Stomach (tissue), 9 donors: ENCODE data around the gene ALK. TPM values are rescaled to one million over a fixed set of nuclear protein-coding genes. Genes with fewer than 3 reads are reported as not detected.
A peak's percentile ranks its signal among the peaks of the same experiment; 100 is the strongest.

ENCODE experiments used
- DNase-seq, 2 donors: peaks; one replicate each; pipeline versions ENCODE4 v3.0.0 to v3.0.0-alpha.2; 2013 to 2019
- H3K27ac ChIP-seq, 5 donors: fragments of 200-600 bp in 4 of 5; sonication (generic) in 4 of 5; one replicate each; pipeline ENCODE4 v1.5.1; 2013 to 2019; ENCODE audit warnings: mild to moderate bottlenecking in 1 of 5, moderate library complexity in 1 of 5
- H3K27me3 ChIP-seq, 3 donors: fragments of 200-600 bp; sonication (generic); one replicate each; pipeline ENCODE4 v1.5.1; 2017 to 2019; ENCODE audit warnings: mixed run types in 1 of 3
- H3K36me3 ChIP-seq, 4 donors: fragments of 200-600 bp; sonication (generic); 1 replicate in 3 of 4; 2 replicates in 1 of 4; pipeline ENCODE4 v1.5.1; 2016 to 2019
- H3K4me1 ChIP-seq, 4 donors: fragments of 200-600 bp; sonication (generic); one replicate each; pipeline ENCODE4 v1.5.1; 2016 to 2019
- H3K4me3 ChIP-seq, 4 donors: fragments of 200-600 bp; sonication (generic) in 3 of 4; one replicate each; pipeline ENCODE4 v1.5.1; 2016 to 2019; ENCODE audit warnings: mild to moderate bottlenecking in 1 of 4
- H3K9me3 ChIP-seq, 4 donors: fragments of 200-600 bp; sonication (generic); one replicate each; pipeline ENCODE4 v1.5.1; 2016 to 2019
- EP300 ChIP-seq: sonication (generic); formaldehyde crosslinking; IDR thresholded peaks from one replicate; pipeline ENCODE4 v1.6.1; 2017; ENCODE audit warnings: antibody characterized with exemption
- POLR2A ChIP-seq, 4 donors: fragments of 450-650 bp; IDR thresholded peaks; one replicate each; pipeline ENCODE4 v1.6.1; 2016; ENCODE audit warnings: antibody characterized with exemption in 4 of 4, control low read depth in 2 of 4, mild to moderate bottlenecking in 1 of 4, moderate library complexity in 1 of 4
- POLR2AphosphoS5 ChIP-seq, 3 donors: sonication (generic); formaldehyde crosslinking; IDR thresholded peaks; one replicate each; pipeline ENCODE4 v1.6.1; 2016; ENCODE audit warnings: antibody characterized with exemption in 3 of 3
- WGBS, 5 donors: extraction: QIAGEN DNeasy Blood & Tissue Kit in 3 of 5; methylation state at CpG; one replicate each; pipeline versions ENCODE4 v1.1.5 to v1.1.7; 2013 to 2018; 5-methylcytosine and 5-hydroxymethylcytosine counted together
- intact Hi-C: fragments of 100-400 bp; cut with DNase I; formaldehyde crosslinking; loops from one replicate; pipeline ENCODE4 v1.15.1; 2023; ENCODE audit warnings: low total_unique reads
- polyA plus RNA-seq, 3 donors: library from polyadenylated mRNA; stranded (reverse); fragments of 200-250 nt; gene quantifications; one replicate each; pipeline ENCODE4 v1.2.3, GENCODE V29; 2013
- total RNA-seq, 5 donors: library from RNA; depleted of rRNA; stranded (reverse); fragments of >200 nt; gene quantifications; one replicate each; pipeline versions ENCODE4 v1.1.0 to v1.2.3, GENCODE V29; 2014 to 2016
- TF ChIP-seq, protein P1 (sequence below), 7 experiments: fragments of 450-650 bp in 4 of 7; fragments of 200-600 bp in 3 of 7; sonication (generic) in 3 of 7; IDR thresholded peaks; one replicate each; pipeline ENCODE4 v1.5.1; 2016 to 2019; ENCODE audit warnings: antibody characterized with exemption in 7 of 7, control low read depth in 2 of 7, mild to moderate bottlenecking in 1 of 7
- donor health status: healthy with polysubstance abuse.
- donor health status: Bipolar disorder and iron deficiency.
- donor health status: healthy.

Gene ALK
- total and polyA plus RNA-seq, 8 donors = 0.13 to 0.92 TPM; not detected in 6

- intact Hi-C loops = no loop called here
- no peaks in the 10 kb centered on the region for H3K4me1 ChIP-seq
- H3K36me3 ChIP-seq = no peaks in the 10 kb centered on the region
- no peak overlapping the region for H3K27ac ChIP-seq
- no peak for TF ChIP-seq POLR2AphosphoS5 (IDR thresholded peaks at IDR 0.05)
- TF ChIP-seq, protein P1, sequence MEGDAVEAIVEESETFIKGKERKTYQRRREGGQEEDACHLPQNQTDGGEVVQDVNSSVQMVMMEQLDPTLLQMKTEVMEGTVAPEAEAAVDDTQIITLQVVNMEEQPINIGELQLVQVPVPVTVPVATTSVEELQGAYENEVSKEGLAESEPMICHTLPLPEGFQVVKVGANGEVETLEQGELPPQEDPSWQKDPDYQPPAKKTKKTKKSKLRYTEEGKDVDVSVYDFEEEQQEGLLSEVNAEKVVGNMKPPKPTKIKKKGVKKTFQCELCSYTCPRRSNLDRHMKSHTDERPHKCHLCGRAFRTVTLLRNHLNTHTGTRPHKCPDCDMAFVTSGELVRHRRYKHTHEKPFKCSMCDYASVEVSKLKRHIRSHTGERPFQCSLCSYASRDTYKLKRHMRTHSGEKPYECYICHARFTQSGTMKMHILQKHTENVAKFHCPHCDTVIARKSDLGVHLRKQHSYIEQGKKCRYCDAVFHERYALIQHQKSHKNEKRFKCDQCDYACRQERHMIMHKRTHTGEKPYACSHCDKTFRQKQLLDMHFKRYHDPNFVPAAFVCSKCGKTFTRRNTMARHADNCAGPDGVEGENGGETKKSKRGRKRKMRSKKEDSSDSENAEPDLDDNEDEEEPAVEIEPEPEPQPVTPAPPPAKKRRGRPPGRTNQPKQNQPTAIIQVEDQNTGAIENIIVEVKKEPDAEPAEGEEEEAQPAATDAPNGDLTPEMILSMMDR (IDR thresholded peaks at IDR 0.05) = no peak
- TF ChIP-seq POLR2A (IDR thresholded peaks at IDR 0.05) = no peak
- no peaks in the 10 kb centered on the region for H3K9me3 ChIP-seq
- DNase-seq = no peak
- no peak overlapping the region for H3K4me3 ChIP-seq
- WGBS, 5 donors = 90 to 97% (median 94%) methylated on average over 5 of the region's 5 CpGs
- H3K27me3 ChIP-seq = no peaks in the 10 kb centered on the region
Observed at GRCh38 chr2:29263886-29264285, 657.5 kb downstream of the ALK start.

GRCh38 chr2:29262681-29263260 lies 658.6 kb downstream of the ALK start:
- peak in 1 of 2 donors; percentile 38 for DNase-seq

GRCh38 chr2:29261003-29261402 lies 660.4 kb downstream of the ALK start:
- intact Hi-C loops = no loop called here
- 63 to 83% (median 67%) methylated on average over 3 of the region's 3 CpGs for WGBS, 5 donors

More at GRCh38 chr2:29262681-29263260, 658.6 kb downstream of the ALK start:
- H3K4me3 ChIP-seq = no peak overlapping the region
- no peak overlapping the region for H3K27ac ChIP-seq
- H3K9me3 ChIP-seq = no peaks in the 10 kb centered on the region
- TF ChIP-seq POLR2A (IDR thresholded peaks at IDR 0.05) (no peak), EP300 (no peak), POLR2AphosphoS5 (IDR thresholded peaks at IDR 0.05) (no peak)
- TF ChIP-seq, protein P1 (IDR thresholded peaks at IDR 0.05) = no peak
- WGBS, 5 donors = 81 to 88% (median 86%) methylated on average over 7 of the region's 7 CpGs
- no peaks in the 10 kb centered on the region for H3K4me1 ChIP-seq
- H3K27me3 ChIP-seq = no peaks in the 10 kb centered on the region
- no peaks in the 10 kb centered on the region for H3K36me3 ChIP-seq
- intact Hi-C loops = no loop called here

GRCh38 chr2:29260142-29260772 lies 661.1 kb downstream of the ALK start:
- intact Hi-C loops = no loop called here
- H3K4me1 ChIP-seq = no peaks in the 10 kb centered on the region
- H3K27ac ChIP-seq = no peak overlapping the region

More at GRCh38 chr2:29261003-29261402, 660.4 kb downstream of the ALK start:
- DNase-seq = no peak
- Histone ChIP-seq H3K36me3 (no peaks in the 10 kb centered on the region), H3K4me1 (no peaks in the 10 kb centered on the region), H3K9me3 (no peaks in the 10 kb centered on the region), H3K27ac (no peak overlapping the region), H3K27me3 (no peaks in the 10 kb centered on the region), H3K4me3 (no peak overlapping the region)
- TF ChIP-seq EP300 = no peak
- no peak for TF ChIP-seq POLR2A (IDR thresholded peaks at IDR 0.05)
- TF ChIP-seq POLR2AphosphoS5 (IDR thresholded peaks at IDR 0.05) = no peak
- TF ChIP-seq, protein P1 (IDR thresholded peaks at IDR 0.05) = no peak

More at GRCh38 chr2:29260142-29260772, 661.1 kb downstream of the ALK start:
- TF ChIP-seq EP300 (no peak), POLR2AphosphoS5 (IDR thresholded peaks at IDR 0.05) (no peak), POLR2A (IDR thresholded peaks at IDR 0.05) (no peak)
- TF ChIP-seq, protein P1 (IDR thresholded peaks at IDR 0.05) = no peak
- Histone ChIP-seq H3K36me3 (no peaks in the 10 kb centered on the region), H3K27me3 (no peaks in the 10 kb centered on the region), H3K9me3 (no peaks in the 10 kb centered on the region), H3K4me3 (no peak overlapping the region)
- WGBS, 5 donors = 59 to 81% (median 69%) methylated on average over 6 of the region's 6 CpGs
- no peak for DNase-seq
